SK-N-SH (cell line): ENCODE results near the gene OR2V1. TPM values are rescaled to one million over a fixed set of nuclear protein-coding genes. Genes with fewer than 3 reads are reported as not detected.
"Not testable (repeated sequence)": the region's sequence is repeated elsewhere in the genome, so short reads cannot be mapped to it uniquely, and the experiment has no call there.

Experiments
- CTCF ChIA-PET: fragments of 300-600, 350-600 bp; formaldehyde crosslinking; extraction: SDS; loops from one replicate; lab custom pipeline; 2021; lab: Yijun Ruan, JAX
- POLR2A ChIA-PET: fragments of 350-600 bp; sonication (Branson Sonifier 250); formaldehyde crosslinking; extraction: SDS; loops from one replicate; lab custom pipeline; 2020; ENCODE audit warnings: antibody characterized with exemption, inconsistent platforms; lab: Yijun Ruan, JAX
- DNase-seq: peaks from one replicate; pipeline ENCODE4 v3.0.0; 2012
- H2AFZ ChIP-seq: fragments of 200-600 bp; sonication (generic); 2 replicates; pipeline ENCODE4 v1.8.1; 2016; ENCODE audit warnings: antibody characterized with exemption, mild to moderate bottlenecking, low read depth
- H3F3A ChIP-seq: fragments of 200-600 bp; sonication (generic); replicated peaks from 2 replicates; pipeline ENCODE3; 2016; ENCODE audit warnings: antibody characterized with exemption, mild to moderate bottlenecking; ENCODE audit not compliant: insufficient read depth
- H3K27ac ChIP-seq, 2 experiments: fragments of 200-500 bp in 1 of 2; fragments of 200-600 bp in 1 of 2; sonication (Bioruptor generic) in 1 of 2; sonication (generic), shearing (Covaris generic) in 1 of 2; 2 replicates each; pipeline versions ENCODE4 v1.5.1 to v1.6.1; 2014 to 2016; ENCODE audit warnings: low read depth in 2 of 2, inconsistent platforms in 1 of 2, low read length in 1 of 2, mild to moderate bottlenecking in 1 of 2, mixed read lengths in 1 of 2
- H3K27me3 ChIP-seq: fragments of 200-600 bp; sonication (generic), shearing (Covaris generic); 2 replicates; pipeline ENCODE4 v1.6.1; 2016; ENCODE audit warnings: mixed run types; ENCODE audit not compliant: insufficient read depth
- H3K36me3 ChIP-seq, 2 experiments: fragments of 200-500 bp in 1 of 2; fragments of 200-600 bp in 1 of 2; sonication (Bioruptor generic) in 1 of 2; sonication (generic) in 1 of 2; replicated peaks in 1 of 2; 2 replicates each; pipeline versions ENCODE3 to v1.5.1; 2014 to 2016; ENCODE audit warnings: low read length in 1 of 2, mild to moderate bottlenecking in 1 of 2; ENCODE audit not compliant: insufficient read depth in 2 of 2, control insufficient read depth in 1 of 2
- H3K4me1 ChIP-seq, 2 experiments: fragments of 200-500 bp in 1 of 2; fragments of 200-600 bp in 1 of 2; sonication (Bioruptor generic) in 1 of 2; sonication (generic), shearing (Covaris generic) in 1 of 2; 2 replicates each; pipeline versions ENCODE4 v1.5.1 to v1.6.1; 2014 to 2016; ENCODE audit warnings: low read depth in 1 of 2, low read length in 1 of 2, mixed run types in 1 of 2; ENCODE audit not compliant: insufficient read depth in 2 of 2, control insufficient read depth in 1 of 2
- H3K4me2 ChIP-seq: fragments of 200-600 bp; sonication (generic), shearing (Covaris generic); 2 replicates; pipeline ENCODE4 v1.6.1; 2017; ENCODE audit warnings: mixed run types
- H3K4me3 ChIP-seq, 2 experiments: fragments of 200-500 bp in 1 of 2; fragments of 200-600 bp in 1 of 2; sonication (Bioruptor generic) in 1 of 2; sonication (generic), shearing (Covaris generic) in 1 of 2; 2 replicates each; pipeline versions ENCODE4 v1.5.1 to v1.8.1; 2014 to 2016; ENCODE audit warnings: low read depth in 2 of 2, inconsistent platforms in 1 of 2, low read length in 1 of 2, mild to moderate bottlenecking in 1 of 2, mixed read lengths in 1 of 2, moderate library complexity in 1 of 2
- H3K79me2 ChIP-seq: fragments of 200-600 bp; sonication (generic); 2 replicates; pipeline ENCODE4 v1.8.1; 2017; ENCODE audit warnings: mild to moderate bottlenecking; ENCODE audit not compliant: insufficient read depth
- H3K9ac ChIP-seq: fragments of 200-600 bp; sonication (generic); 2 replicates; pipeline ENCODE4 v1.6.1; 2017; ENCODE audit warnings: mixed run types
- H3K9me2 ChIP-seq: fragments of 200-600 bp; sonication (generic); 2 replicates; pipeline ENCODE4 v1.6.1; 2017; ENCODE audit warnings: mixed run types
- H3K9me3 ChIP-seq: fragments of 200-600 bp; sonication (generic); 2 replicates; pipeline ENCODE4 v1.6.1; 2017; ENCODE audit warnings: mixed run types, mild to moderate bottlenecking, moderate library complexity
- H4K20me1 ChIP-seq: fragments of 200-600 bp; sonication (generic); 2 replicates; pipeline ENCODE4 v1.6.1; 2017; ENCODE audit warnings: mild to moderate bottlenecking, mixed run types; ENCODE audit not compliant: insufficient read depth
- EP300 ChIP-seq, 2 experiments: IDR thresholded peaks; 2 replicates each; pipeline versions ENCODE4 v1.4.0 to v1.6.1; 2012; ENCODE audit warnings: borderline replicate concordance in 1 of 2, low read depth in 1 of 2, low read length in 1 of 2
- FOXJ3 ChIP-seq: sonication (generic); formaldehyde crosslinking; IDR thresholded peaks from 2 replicates; pipeline ENCODE4 v1.5.1; 2020; ENCODE audit warnings: mild to moderate bottlenecking, missing genetic modification reagents
- GABPA ChIP-seq: IDR thresholded peaks from 2 replicates; pipeline ENCODE4 v1.4.0; 2012; ENCODE audit warnings: low read depth, mild to moderate bottlenecking
- MXI1 ChIP-seq: IDR thresholded peaks from 2 replicates; pipeline ENCODE4 v1.6.1; 2012; ENCODE audit warnings: mild to moderate bottlenecking, low read depth, low read length, improper control_type of control experiment
- RCOR1 ChIP-seq: fragments of 150-350 bp; IDR thresholded peaks from 2 replicates; pipeline ENCODE4 v1.6.1; 2017; ENCODE audit warnings: antibody characterized with exemption, low read length
- RFX5 ChIP-seq: IDR thresholded peaks from 2 replicates; pipeline ENCODE4 v1.6.1; 2012; ENCODE audit warnings: mild to moderate bottlenecking, improper control_type of control experiment, low read length
- RXRA ChIP-seq: IDR thresholded peaks from 2 replicates; pipeline ENCODE4 v1.4.0; 2012; ENCODE audit warnings: low read depth, mild to moderate bottlenecking, borderline replicate concordance
- SMC3 ChIP-seq: IDR thresholded peaks from 2 replicates; pipeline ENCODE4 v1.6.1; 2012; ENCODE audit warnings: low read depth, low read length, improper control_type of control experiment
- TAF1 ChIP-seq: IDR thresholded peaks from 2 replicates; pipeline ENCODE4 v1.6.1; 2012; ENCODE audit warnings: low read depth, mild to moderate bottlenecking, low read length, moderate library complexity, borderline replicate concordance
- TEAD4 ChIP-seq: IDR thresholded peaks from 2 replicates; pipeline ENCODE4 v1.4.0; 2012; ENCODE audit warnings: mild to moderate bottlenecking, borderline replicate concordance; ENCODE audit not compliant: insufficient read depth
- WGBS: methylation state at CpG from one replicate; pipeline ENCODE4 v1.1.6; 2017; ENCODE audit warnings: low lambda C conversion rate; 5-methylcytosine and 5-hydroxymethylcytosine counted together
- polyA plus RNA-seq, 3 experiments: library from polyadenylated mRNA; depleted of rRNA; stranded (reverse); fragments of >200 nt; gene quantifications; 2 replicates each; pipeline ENCODE4 v1.2.3, GENCODE V29; 2012
- TF ChIP-seq, protein P1 (sequence below): fragments of 200-600 bp; sonication (generic); IDR thresholded peaks from 2 replicates; pipeline ENCODE4 v1.6.1; 2017; ENCODE audit warnings: antibody characterized with exemption, mild to moderate bottlenecking, moderate library complexity
- TF ChIP-seq, protein P2 (sequence below): IDR thresholded peaks from 2 replicates; pipeline ENCODE4 v1.4.0; 2012; ENCODE audit warnings: low read depth

The OR2V1 gene
- polyA plus RNA-seq, 1 of the 3 experiments (the other 2 are of a cell fraction), result not detected

DNA sequence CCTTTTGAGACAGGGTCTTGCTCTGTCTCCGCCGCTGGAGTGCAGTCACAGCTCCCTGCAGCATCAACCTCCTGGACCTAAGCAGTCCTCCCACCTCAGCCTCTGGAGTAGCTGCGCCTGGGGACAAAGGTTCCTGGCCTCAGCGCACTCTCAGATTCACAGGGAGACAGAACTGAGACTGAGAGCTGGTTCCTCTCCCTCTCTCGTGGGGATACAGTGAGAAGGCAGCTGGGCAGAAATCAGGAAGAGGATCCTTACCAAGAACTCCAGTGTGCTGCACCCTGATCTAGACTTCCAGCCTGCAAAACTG lies 26.8 kb downstream of the OR2V1 start:
- H2AFZ ChIP-seq, H4K20me1 ChIP-seq, H3K4me2 ChIP-seq, POLR2A ChIA-PET, H3K36me3 ChIP-seq, CTCF ChIA-PET, H3K4me3 ChIP-seq, H3K9me3 ChIP-seq, H3F3A ChIP-seq, H3K9ac ChIP-seq, DNase-seq, H3K79me2 ChIP-seq, H3K4me1 ChIP-seq, H3K27ac ChIP-seq, H3K9me2 ChIP-seq: not testable (repeated sequence)
- WGBS, result 3% methylated on average over 5 of the region's 5 CpGs
- H3K27me3 ChIP-seq, result peaks cover 51% of the 10 kb centered on the region

DNA sequence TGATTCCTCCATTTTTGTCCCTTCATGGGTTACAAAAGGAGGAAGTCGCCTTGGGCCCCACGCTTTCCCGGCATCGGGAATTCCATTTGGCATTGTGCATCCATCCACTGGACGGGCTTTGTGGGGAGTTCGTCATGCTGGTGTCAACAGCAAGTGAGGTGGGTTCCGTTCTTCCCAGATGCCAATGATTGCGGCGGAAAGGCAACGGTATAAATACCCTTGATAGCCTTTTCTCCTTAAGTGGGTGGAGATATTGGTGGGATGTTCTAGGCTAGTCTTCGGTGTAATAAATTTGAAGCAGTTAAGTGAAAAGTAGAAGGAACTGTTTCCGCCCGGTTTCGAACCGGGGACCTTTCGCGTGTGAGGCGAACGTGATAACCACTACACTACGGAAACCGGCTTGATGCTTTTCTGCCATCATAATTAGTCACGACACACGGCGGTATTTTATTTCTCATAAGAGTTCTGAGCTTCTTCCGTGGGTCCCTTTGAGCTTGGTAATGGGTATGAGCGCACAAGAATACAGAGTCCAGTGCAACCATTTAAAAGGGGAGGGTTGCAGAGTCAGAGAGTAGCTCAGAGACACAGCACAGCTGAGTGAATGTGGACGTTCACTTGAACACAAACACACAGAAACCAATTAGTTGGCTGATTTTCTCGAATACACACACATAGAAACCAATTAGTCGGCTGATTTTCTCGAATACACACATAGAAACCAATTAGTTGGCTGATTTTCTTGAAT lies 28.9 kb downstream of the OR2V1 start:
- H3K9me2 ChIP-seq, H3K4me2 ChIP-seq, H3K4me3 ChIP-seq, H3K27ac ChIP-seq, H4K20me1 ChIP-seq, H3K4me1 ChIP-seq, H3K79me2 ChIP-seq, H3K36me3 ChIP-seq, H3F3A ChIP-seq, CTCF ChIA-PET, POLR2A ChIA-PET, H3K9me3 ChIP-seq, H2AFZ ChIP-seq, DNase-seq, H3K9ac ChIP-seq: not testable (repeated sequence)
- H3K27me3 ChIP-seq, result peaks cover 35% of the 10 kb centered on the region
- WGBS, result no CpG with 5 or more reads among the region's 30 CpGs

DNA sequence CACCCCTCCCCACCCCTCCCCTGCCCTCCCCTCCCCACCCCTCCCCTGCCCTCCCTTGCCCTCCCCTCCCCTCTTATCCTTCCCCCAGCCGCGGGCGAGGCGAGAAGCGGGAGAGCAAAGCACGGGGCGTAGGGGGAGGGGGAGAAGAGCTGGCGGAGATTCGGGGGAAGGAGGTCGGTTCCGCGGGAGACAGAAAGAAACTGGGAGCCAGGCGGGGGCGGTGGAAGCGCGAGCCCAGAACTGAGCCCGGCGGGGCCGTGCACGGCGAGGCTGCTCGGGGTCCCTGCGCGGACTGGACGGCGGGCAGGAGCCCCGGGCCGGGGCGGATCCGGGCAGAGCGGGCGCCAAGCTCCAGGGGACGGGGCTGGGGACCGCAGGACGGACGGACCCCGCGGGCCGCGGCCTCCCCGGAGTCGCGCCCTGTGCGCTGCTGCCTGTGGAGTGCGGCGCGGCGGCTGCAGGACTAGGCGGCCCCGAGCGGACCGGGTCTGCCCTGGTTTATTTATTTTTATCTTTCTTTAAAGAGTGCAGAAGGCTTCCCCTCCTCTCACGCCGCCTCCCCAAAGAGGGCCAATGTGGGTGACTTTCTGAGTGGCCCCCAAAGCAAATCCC lies 29.8 kb downstream of the OR2V1 start:
- DNase-seq, H3K9me2 ChIP-seq, H3K27ac ChIP-seq, H3K9me3 ChIP-seq, H3K4me2 ChIP-seq, POLR2A ChIA-PET, H3F3A ChIP-seq, H3K9ac ChIP-seq, H3K4me1 ChIP-seq, H3K79me2 ChIP-seq, H3K36me3 ChIP-seq, H4K20me1 ChIP-seq, H2AFZ ChIP-seq, H3K4me3 ChIP-seq: not testable (repeated sequence)
- no CpG with 5 or more reads among the region's 54 CpGs for WGBS
- CTCF ChIA-PET, result interaction anchor here (1.0 kb wide), 1 partner anchor 13 kb away, joined by 3 read pairs; no protein-coding TSS in a partner anchor
- H3K27me3 ChIP-seq, result peaks cover 27% of the 10 kb centered on the region

DNA sequence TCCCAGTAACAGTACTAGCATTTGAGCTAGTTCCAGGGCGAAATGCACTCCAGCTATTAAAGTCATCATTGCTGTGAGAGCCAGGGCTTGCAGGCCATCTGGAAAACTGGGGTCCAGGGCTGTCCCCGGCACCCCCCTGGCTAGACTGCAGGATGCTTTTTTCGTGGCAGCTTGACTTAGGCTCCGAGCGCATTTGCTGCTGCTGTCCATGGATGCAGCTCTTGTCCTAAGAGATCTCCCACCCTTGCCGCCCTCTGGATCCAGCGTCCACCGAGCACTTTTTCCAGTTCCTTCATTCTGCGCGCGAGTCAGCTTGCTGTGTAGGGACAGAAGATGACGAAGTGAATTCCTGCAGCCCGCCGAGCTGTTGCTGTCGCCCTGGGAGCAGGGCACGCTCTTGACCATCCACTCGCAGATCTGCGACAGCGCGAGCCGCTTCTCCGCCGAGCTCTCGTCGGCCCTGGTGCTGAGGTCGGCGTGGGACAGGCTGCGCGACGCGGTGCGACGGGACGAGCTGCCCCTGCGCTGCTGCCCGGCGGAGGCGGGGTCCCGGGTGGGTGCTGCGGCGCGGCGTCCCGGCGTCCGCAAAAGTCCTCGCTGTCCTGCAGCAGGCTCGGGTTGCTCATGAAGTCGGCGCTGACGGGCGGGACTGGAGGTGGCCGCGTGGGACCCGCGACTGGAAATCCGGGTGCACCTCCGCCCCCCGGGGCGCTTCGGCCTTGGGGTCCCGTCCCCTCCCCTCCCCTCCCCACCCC lies 30.7 kb downstream of the OR2V1 start:
- Histone ChIP-seq H3K36me3 (no peaks in the 10 kb centered on the region), H3K4me1 (no peaks in the 10 kb centered on the region), H3K79me2 (no peaks in the 10 kb centered on the region), H3K27ac (no peak overlapping the region), H3F3A (no peaks in the 10 kb centered on the region), H4K20me1 (no peaks in the 10 kb centered on the region), H3K9me2 (no peaks in the 10 kb centered on the region), H3K9ac (no peak overlapping the region), H3K4me3 (no peak overlapping the region), H3K9me3 (no peaks in the 10 kb centered on the region), H3K27me3 (peaks cover 24% of the 10 kb centered on the region), H3K4me2 (no peak overlapping the region), H2AFZ (no peak overlapping the region)
- ChIA-PET POLR2A (no interaction called here), CTCF (interaction anchor here (1.0 to 1.1 kb wide), 3 partner anchors 13 to 232 kb away, joined by 3 read pairs; no protein-coding TSS in a partner anchor)
- 31% methylated on average over 12 of the region's 62 CpGs for WGBS
- peak; percentile 46 for DNase-seq
- TF ChIP-seq, protein P1, sequence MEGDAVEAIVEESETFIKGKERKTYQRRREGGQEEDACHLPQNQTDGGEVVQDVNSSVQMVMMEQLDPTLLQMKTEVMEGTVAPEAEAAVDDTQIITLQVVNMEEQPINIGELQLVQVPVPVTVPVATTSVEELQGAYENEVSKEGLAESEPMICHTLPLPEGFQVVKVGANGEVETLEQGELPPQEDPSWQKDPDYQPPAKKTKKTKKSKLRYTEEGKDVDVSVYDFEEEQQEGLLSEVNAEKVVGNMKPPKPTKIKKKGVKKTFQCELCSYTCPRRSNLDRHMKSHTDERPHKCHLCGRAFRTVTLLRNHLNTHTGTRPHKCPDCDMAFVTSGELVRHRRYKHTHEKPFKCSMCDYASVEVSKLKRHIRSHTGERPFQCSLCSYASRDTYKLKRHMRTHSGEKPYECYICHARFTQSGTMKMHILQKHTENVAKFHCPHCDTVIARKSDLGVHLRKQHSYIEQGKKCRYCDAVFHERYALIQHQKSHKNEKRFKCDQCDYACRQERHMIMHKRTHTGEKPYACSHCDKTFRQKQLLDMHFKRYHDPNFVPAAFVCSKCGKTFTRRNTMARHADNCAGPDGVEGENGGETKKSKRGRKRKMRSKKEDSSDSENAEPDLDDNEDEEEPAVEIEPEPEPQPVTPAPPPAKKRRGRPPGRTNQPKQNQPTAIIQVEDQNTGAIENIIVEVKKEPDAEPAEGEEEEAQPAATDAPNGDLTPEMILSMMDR, result no peak
- TF ChIP-seq MXI1 (no peak), GABPA (no peak), RXRA (no peak), RFX5 (no peak), FOXJ3 (CRISPR knock-in tag) (no peak), EP300 (IDR thresholded peaks at IDR 0.05; ENCODE audit: borderline replicate concordance in 1 of 2, low read depth in 1 of 2, low read length in 1 of 2) (no peak), RCOR1 (no peak), TEAD4 (no peak), TAF1 (no peak), SMC3 (no peak)
- TF ChIP-seq, protein P2, sequence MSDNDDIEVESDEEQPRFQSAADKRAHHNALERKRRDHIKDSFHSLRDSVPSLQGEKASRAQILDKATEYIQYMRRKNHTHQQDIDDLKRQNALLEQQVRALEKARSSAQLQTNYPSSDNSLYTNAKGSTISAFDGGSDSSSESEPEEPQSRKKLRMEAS, result no peak
